Endothelial cell of umbilical vein (primary cell): Measurements from ENCODE around the gene ZNF124. TPM values are rescaled to one million over a fixed set of nuclear protein-coding genes. Genes with fewer than 3 reads are reported as not detected.

ENCODE experiments used
- BruUV-seq: library from RNA; stranded (reverse); fragments of 400-500 nt; replicated peaks from 2 replicates; lab custom pipeline; 2021; lab: Mats Ljungman, UMichigan
- CTCF ChIA-PET: fragments of 300-600, 350-600 bp; sonication (Branson Sonifier 250); formaldehyde crosslinking; loops from one replicate; lab custom pipeline; 2021; ENCODE audit warnings: antibody characterized with exemption, inconsistent platforms; lab: Charles Lee
- POLR2A ChIA-PET: fragments of 300-600, 350-600 bp; sonication (Branson Sonifier 250); formaldehyde crosslinking; loops from one replicate; lab custom pipeline; 2021; ENCODE audit warnings: antibody characterized with exemption, inconsistent platforms; lab: Charles Lee
- DNase-seq: peaks from one replicate; pipeline ENCODE4 v3.0.0-alpha.2; 2011; ENCODE audit warnings: low read depth, low spot score
- FAIRE-seq: peaks from 2 replicates; lab custom pipeline; 2011; peaks lifted over from hg19 to GRCh38; lab: Jason Lieb, UNC
- H2AFZ ChIP-seq: 2 replicates; pipeline ENCODE4 v1.6.0; 2012; ENCODE audit warnings: low read depth, low read length, control low read depth, inconsistent platforms
- H3K27ac ChIP-seq: 2 replicates; pipeline ENCODE4 v1.5.1; 2011; ENCODE audit warnings: low read depth, mild to moderate bottlenecking, control low read depth, low read length, moderate library complexity; ENCODE audit not compliant: insufficient read depth
- H3K27me3 ChIP-seq, 2 experiments: 2 replicates each; pipeline versions ENCODE4 v1.6.0 to v1.6.1; 2011; ENCODE audit warnings: low read length in 2 of 2, mixed read lengths in 1 of 2; ENCODE audit not compliant: control insufficient read depth in 2 of 2, insufficient read depth in 2 of 2
- H3K36me3 ChIP-seq, 2 experiments: 2 replicates in 1 of 2; 3 replicates in 1 of 2; pipeline ENCODE4 v1.5.1; 2011; ENCODE audit warnings: low read length in 2 of 2, mild to moderate bottlenecking in 1 of 2, moderate library complexity in 1 of 2; ENCODE audit not compliant: control insufficient read depth in 2 of 2, insufficient read depth in 2 of 2; ENCODE audit errors: extremely low read depth in 1 of 2
- H3K4me1 ChIP-seq: 3 replicates; pipeline ENCODE4 v1.5.1; 2011; ENCODE audit warnings: mild to moderate bottlenecking, low read length; ENCODE audit not compliant: control insufficient read depth, insufficient read depth; ENCODE audit errors: extremely low read depth
- H3K4me2 ChIP-seq: 2 replicates; pipeline ENCODE4 v1.6.1; 2011; ENCODE audit warnings: low read length, control low read depth, mixed read lengths; ENCODE audit not compliant: insufficient read depth
- H3K4me3 ChIP-seq, 3 experiments: fragments of 200-600 bp in 1 of 3; sonication (generic), shearing (Covaris generic) in 1 of 3; replicated peaks in 1 of 3; 2 replicates each; pipeline ENCODE4 v1.5.1; 2011 to 2016; ENCODE audit warnings: control low read depth in 3 of 3, low read length in 3 of 3, mild to moderate bottlenecking in 2 of 3, inconsistent platforms in 1 of 3, low read depth in 1 of 3, moderate library complexity in 1 of 3; ENCODE audit not compliant: insufficient read depth in 1 of 3
- H3K79me2 ChIP-seq: 2 replicates; pipeline ENCODE4 v1.6.0; 2012; ENCODE audit warnings: low read length, inconsistent platforms; ENCODE audit not compliant: control insufficient read depth, insufficient read depth
- H3K9ac ChIP-seq: replicated peaks from 2 replicates; pipeline ENCODE3; 2011; ENCODE audit warnings: low read length, control low read depth; ENCODE audit not compliant: insufficient read depth; ENCODE audit errors: extremely low read depth
- H3K9me1 ChIP-seq: replicated peaks from 3 replicates; pipeline ENCODE4 v1.6.0; 2011; ENCODE audit warnings: mild to moderate bottlenecking, low read length; ENCODE audit not compliant: control insufficient read depth, insufficient read depth; ENCODE audit errors: extremely low read depth
- H3K9me3 ChIP-seq: replicated peaks from 2 replicates; pipeline ENCODE4 v1.5.1; 2012; ENCODE audit warnings: low read length, inconsistent platforms; ENCODE audit not compliant: control insufficient read depth, insufficient read depth
- H4K20me1 ChIP-seq: replicated peaks from 2 replicates; pipeline ENCODE3; 2011; ENCODE audit warnings: mild to moderate bottlenecking, low read length; ENCODE audit not compliant: control insufficient read depth, insufficient read depth; ENCODE audit errors: extremely low read depth
- CTCF ChIP-seq, 2 donors: IDR thresholded peaks; 1 replicate in 1 of 2; 2 replicates in 1 of 2; pipeline ENCODE4 v1.5.1; 2011; ENCODE audit warnings: low read length in 2 of 2, mild to moderate bottlenecking in 2 of 2, moderate library complexity in 2 of 2, control low read depth in 1 of 2, inconsistent platforms in 1 of 2, low read depth in 1 of 2; ENCODE audit not compliant: insufficient read depth in 1 of 2; ENCODE audit errors: extremely low read depth in 1 of 2
- EZH2 ChIP-seq: IDR thresholded peaks from 2 replicates; pipeline ENCODE4 v1.6.1; 2012; ENCODE audit warnings: borderline replicate concordance, low read depth, mild to moderate bottlenecking, moderate library complexity, low read length, inconsistent platforms; ENCODE audit not compliant: severe bottlenecking
- GATA2 ChIP-seq: IDR thresholded peaks from 2 replicates; pipeline ENCODE4 v1.7.0; 2011; ENCODE audit warnings: low read depth, mild to moderate bottlenecking, moderate library complexity, mixed read lengths, low read length; ENCODE audit not compliant: insufficient read length, insufficient read depth
- JUN ChIP-seq: IDR thresholded peaks from 2 replicates; pipeline ENCODE4 v1.6.1; 2011; ENCODE audit warnings: borderline replicate concordance, low read depth; ENCODE audit not compliant: insufficient read length, insufficient read depth
- MYC ChIP-seq: IDR thresholded peaks from one replicate; pipeline ENCODE4 v1.6.1; 2011; ENCODE audit warnings: mild to moderate bottlenecking, low read depth, low read length
- POLR2A ChIP-seq: IDR thresholded peaks from 2 replicates; pipeline ENCODE4 v1.6.1; 2012; ENCODE audit warnings: low read depth, mild to moderate bottlenecking, control low read depth, low read length
- POLR2AphosphoS5 ChIP-seq: IDR thresholded peaks from 2 replicates; pipeline ENCODE4 v1.6.1; 2012; ENCODE audit warnings: low read depth, mild to moderate bottlenecking, control low read depth, low read length, moderate library complexity; ENCODE audit not compliant: insufficient read depth
- dilution Hi-C: fragments of 300-500 bp; cut with MboI; formaldehyde crosslinking; loops from one replicate; pipeline ENCODE4 v1.15.0; 2019; ENCODE audit warnings: low sequenced_read_pairs; ENCODE audit not compliant: extremely low pct_ligation_motif_present
- intact Hi-C: fragments of 100-400 bp; cut with micrococcal nuclease; formaldehyde crosslinking; loops from one replicate; pipeline ENCODE4 v1.10.0; 2022
- polyA plus RNA-seq, 4 experiments: library from polyadenylated mRNA; depleted of rRNA in 3 of 4; stranded (reverse) in 3 of 4; unstranded in 1 of 4; fragments of >200 nt; gene quantifications; 2 replicates each; pipeline versions ENCODE4 v1.2.1 to v1.2.3, GENCODE V29; 2011 to 2012; ENCODE audit warnings: missing spikeins in 1 of 4
- total RNA-seq: library from RNA; stranded (reverse); gene quantifications from 2 replicates; pipeline ENCODE4 v1.2.3, GENCODE V29; 2021

The ZNF124 gene
- total and polyA plus RNA-seq, 2 donors (not counting 3 experiments of a cell fraction or from before 2014, with no cell fraction given), result 3.5 to 25.6 TPM

- POLR2A ChIA-PET, result no interaction called here
- no TSS peak for BruUV-seq
- intact Hi-C loops, result no loop called here
These were observed 64.1 kb downstream of the ZNF124 start for GRCh38 chr1:247107694-247108093.

GRCh38 chr1:247105966-247106365 is 65.9 kb downstream of the ZNF124 start:
- Histone ChIP-seq H3K4me1 (peaks cover 4% of the 10 kb centered on the region), H3K79me2 (peaks cover 16% of the 10 kb centered on the region), H3K27ac (no peak overlapping the region), H3K9ac (no peak overlapping the region), H3K36me3 (peaks cover 1 to 5% of the 10 kb centered on the region in 2 experiments), H3K27me3 (peaks cover 0 to 7% of the 10 kb centered on the region in 2 experiments), H3K4me2 (no peak overlapping the region), H3K9me3 (peaks cover 5% of the 10 kb centered on the region), H3K4me3 (no peak overlapping the region), H4K20me1 (no peaks in the 10 kb centered on the region), H3K9me1 (no peaks in the 10 kb centered on the region), H2AFZ (no peak overlapping the region)
- ChIA-PET POLR2A (no interaction called here), CTCF (no interaction called here)
- no peak for DNase-seq
- FAIRE-seq, result no peak
- dilution Hi-C loops, result no loop called here
- intact Hi-C loops, result loop anchor here (2.0 kb wide), 3 partner anchors 99 to 227 kb away; no protein-coding TSS in a partner anchor
- no TSS peak for BruUV-seq
- TF ChIP-seq EZH2 (no peak), CTCF (IDR thresholded peaks at IDR 0.05; ENCODE audit: extremely low read depth in 1 of 2, insufficient read depth in 1 of 2, low read depth in 1 of 2, low read length in 2 of 2) (no peak), GATA2 (no peak), MYC (no peak), POLR2AphosphoS5 (no peak)

More at GRCh38 chr1:247107694-247108093, 64.1 kb downstream of the ZNF124 start:
- TF ChIP-seq POLR2AphosphoS5 (no peak), POLR2A (no peak), JUN (no peak), GATA2 (no peak)
- CTCF ChIA-PET, result no interaction called here
- H3K9me3 ChIP-seq, result no peaks in the 10 kb centered on the region
- H3K27me3 ChIP-seq, result peaks cover 0 to 8% of the 10 kb centered on the region in 2 experiments
- no peak overlapping the region for H3K4me3 ChIP-seq
- DNase-seq, result no peak
- no peak for FAIRE-seq
- peaks cover 11% of the 10 kb centered on the region for H3K79me2 ChIP-seq
- H3K9me1 ChIP-seq, result no peaks in the 10 kb centered on the region
- dilution Hi-C loops, result no loop called here
- H3K36me3 ChIP-seq, result no peaks in the 10 kb centered on the region
- no peak overlapping the region for H3K9ac ChIP-seq
- H2AFZ ChIP-seq, result no peak overlapping the region
- H3K4me1 ChIP-seq, result peaks cover 4% of the 10 kb centered on the region
- H4K20me1 ChIP-seq, result no peaks in the 10 kb centered on the region
- H3K4me2 ChIP-seq, result no peak overlapping the region
- H3K27ac ChIP-seq, result no peak overlapping the region
